CD4-positive, alpha-beta T cell (primary cell): ENCODE measurements around the gene SIX2. TPM values are rescaled to one million over a fixed set of nuclear protein-coding genes. Genes with fewer than 3 reads are reported as not detected.

Experiments used
- ATAC-seq: fragments of 200-7000 bp; cut with Tn5 transposase; one replicate; pipeline ENCODE4 v1.10.0; 2022; ENCODE audit warnings: mild to moderate bottlenecking; ENCODE audit not compliant: poor library complexity
- CTCF ChIA-PET: fragments of 350-600 bp; sonication (Branson Sonifier 250); formaldehyde crosslinking; loops from one replicate; lab custom pipeline; 2021; ENCODE audit warnings: antibody characterized with exemption, inconsistent platforms; lab: Charles Lee
- POLR2A ChIA-PET: fragments of 350-600 bp; sonication (Branson Sonifier 250); formaldehyde crosslinking; loops from one replicate; lab custom pipeline; 2021; ENCODE audit warnings: antibody characterized with exemption, inconsistent platforms; lab: Charles Lee
- DNase-seq, 14 experiments: peaks; one replicate each; pipeline ENCODE4 v3.0.0-alpha.2; 2013 to 2020; ENCODE audit warnings: mixed read lengths in 2 of 14
- H3K27ac ChIP-seq, 2 donors: one replicate each; pipeline versions ENCODE4 v1.5.1 to v1.7.0; 2013; ENCODE audit warnings: low read length in 2 of 2, low read depth in 1 of 2, mild to moderate bottlenecking in 1 of 2
- H3K27me3 ChIP-seq, 2 experiments: 1 replicate in 1 of 2; 2 replicates in 1 of 2; pipeline versions ENCODE4 v1.6.1 to v1.7.0; 2013; ENCODE audit warnings: low read length in 2 of 2, control low read depth in 1 of 2, mild to moderate bottlenecking in 1 of 2, moderate library complexity in 1 of 2; ENCODE audit not compliant: insufficient read depth in 2 of 2, control insufficient read depth in 1 of 2
- H3K36me3 ChIP-seq: one replicate; pipeline ENCODE4 v1.6.1; 2013; ENCODE audit warnings: low read length, control low read depth; ENCODE audit not compliant: insufficient read depth
- H3K4me1 ChIP-seq: one replicate; pipeline ENCODE4 v1.6.1; 2013; ENCODE audit warnings: low read length, control low read depth; ENCODE audit not compliant: insufficient read depth
- H3K4me3 ChIP-seq: one replicate; pipeline ENCODE4 v1.5.1; 2013; ENCODE audit warnings: mild to moderate bottlenecking, low read length, moderate library complexity
- H3K9me3 ChIP-seq, 2 experiments: 1 replicate in 1 of 2; 2 replicates in 1 of 2; pipeline versions ENCODE4 v1.6.1 to v1.7.0; 2013; ENCODE audit warnings: low read length in 2 of 2, mild to moderate bottlenecking in 2 of 2, control low read depth in 1 of 2, moderate library complexity in 1 of 2; ENCODE audit not compliant: control insufficient read depth in 1 of 2, insufficient read depth in 1 of 2
- H3K27ac Mint-ChIP-seq: one replicate; pipeline ENCODE4 v1.8.0; 2020; ENCODE audit warnings: mixed read lengths
- H3K27me3 Mint-ChIP-seq: one replicate; pipeline ENCODE4 v1.8.0; 2021; ENCODE audit warnings: mixed read lengths
- H3K36me3 Mint-ChIP-seq: one replicate; pipeline ENCODE4 v1.8.0; 2021; ENCODE audit warnings: low read depth, mixed read lengths
- H3K4me1 Mint-ChIP-seq: one replicate; pipeline ENCODE4 v1.8.0; 2021; ENCODE audit warnings: low read depth, mixed read lengths
- H3K4me3 Mint-ChIP-seq: one replicate; pipeline ENCODE4 v1.8.0; 2020; ENCODE audit warnings: mild to moderate bottlenecking, mixed read lengths
- H3K9me3 Mint-ChIP-seq: one replicate; pipeline ENCODE4 v1.8.0; 2020; ENCODE audit warnings: mixed read lengths
- CTCF ChIP-seq: fragments of 200-600 bp; IDR thresholded peaks from one replicate; pipeline ENCODE4 v1.8.0; 2022; ENCODE audit warnings: antibody characterized with exemption, mild to moderate bottlenecking
- intact Hi-C, 2 experiments: fragments of 100-400 bp; cut with DNase I in 1 of 2; cut with micrococcal nuclease in 1 of 2; formaldehyde crosslinking; loops; one replicate each; pipeline versions ENCODE4 v1.15.1 to v1.9.0; 2023 to 2025; cut with DNase I, micrococcal nuclease
- total RNA-seq, 174 experiments: library from RNA in 2 of 174; stranded (reverse) in 2 of 174; gene quantifications; one replicate each; pipeline ENCODE4 v1.2.3 and lab custom pipeline; 2021 to 2026

The SIX2 gene
- total RNA-seq, 2 experiments from 2014 or later = not detected

- H3K9me3 ChIP-seq = peaks cover under 1 to 5% of the 10 kb centered on the region in 2 experiments
- Mint-ChIP-seq H3K27ac (no peak overlapping the region), H3K36me3 (no peaks in the 10 kb centered on the region), H3K4me3 (no peak overlapping the region), H3K27me3 (peaks cover 62% of the 10 kb centered on the region), H3K9me3 (peaks cover 5% of the 10 kb centered on the region), H3K4me1 (no peaks in the 10 kb centered on the region)
- no peak for DNase-seq
- peaks cover 7 to 10% of the 10 kb centered on the region in 2 experiments for H3K27me3 ChIP-seq
- no peak overlapping the region for H3K4me3 ChIP-seq
- TF ChIP-seq CTCF = no peak
- POLR2A ChIA-PET = no interaction called here
- intact Hi-C loops = no loop called here
- CTCF ChIA-PET = no interaction called here
- ATAC-seq = no peak
- H3K4me1 ChIP-seq = no peaks in the 10 kb centered on the region
- H3K27ac ChIP-seq = no peak overlapping the region
- H3K36me3 ChIP-seq = no peaks in the 10 kb centered on the region
Observed at GRCh38 chr2:44989176-44989575, 20.1 kb downstream of the SIX2 start.

GRCh38 chr2:44983836-44984604 lies 25.2 kb downstream of the SIX2 start:
- no peak overlapping the region for H3K4me3 Mint-ChIP-seq
- peaks cover 11 to 13% of the 10 kb centered on the region in 2 experiments for H3K27me3 ChIP-seq
- no peak for DNase-seq
- H3K36me3 ChIP-seq = no peaks in the 10 kb centered on the region
- H3K27ac ChIP-seq = no peak overlapping the region
- H3K36me3 Mint-ChIP-seq = no peaks in the 10 kb centered on the region
- no peaks in the 10 kb centered on the region for H3K4me1 ChIP-seq
- ChIA-PET CTCF (no interaction called here), POLR2A (no interaction called here)
- H3K9me3 Mint-ChIP-seq = peaks cover 2% of the 10 kb centered on the region
- H3K27me3 Mint-ChIP-seq = peaks cover 61% of the 10 kb centered on the region
- no peak overlapping the region for H3K4me3 ChIP-seq
- no peak overlapping the region for H3K27ac Mint-ChIP-seq
- no peak for TF ChIP-seq CTCF
- H3K9me3 ChIP-seq = peaks cover 4 to 5% of the 10 kb centered on the region in 2 experiments
- intact Hi-C loops = loop anchor here in 1 of 2 experiments (5.0 kb wide), 1 partner anchor 793 kb away; no protein-coding TSS in a partner anchor
- H3K4me1 Mint-ChIP-seq = no peaks in the 10 kb centered on the region
- no peak for ATAC-seq

GRCh38 chr2:44981714-44982108 lies 27.5 kb downstream of the SIX2 start:
- POLR2A ChIA-PET = no interaction called here
- H3K36me3 ChIP-seq = no peaks in the 10 kb centered on the region
- Mint-ChIP-seq H3K4me1 (no peaks in the 10 kb centered on the region), H3K27me3 (peaks cover 57% of the 10 kb centered on the region), H3K36me3 (no peaks in the 10 kb centered on the region), H3K4me3 (no peak overlapping the region), H3K9me3 (no peaks in the 10 kb centered on the region), H3K27ac (no peak overlapping the region)
- CTCF ChIA-PET = interaction anchor here (1.5 to 2.4 kb wide), 3 partner anchors 8 to 597 kb away, joined by 3 to 19 read pairs (median 5); no protein-coding TSS in a partner anchor
- intact Hi-C loops = loop anchor here (1.0 to 5.0 kb wide), 4 partner anchors 513 to 797 kb away; no protein-coding TSS in a partner anchor
- TF ChIP-seq CTCF = peak; percentile 89
- ATAC-seq (no peak), DNase-seq (peak; percentile 38 to 79 (median 54))
- no peaks in the 10 kb centered on the region for H3K4me1 ChIP-seq
- H3K9me3 ChIP-seq = peaks cover 0 to 4% of the 10 kb centered on the region in 2 experiments
- H3K4me3 ChIP-seq = no peak overlapping the region
- H3K27me3 ChIP-seq = peaks cover 11 to 13% of the 10 kb centered on the region in 2 experiments
- H3K27ac ChIP-seq = no peak overlapping the region
